SK-N-SH (cell line): ENCODE data around the gene ADORA2A. TPM values are rescaled to one million over a fixed set of nuclear protein-coding genes. Genes with fewer than 3 reads are reported as not detected.

ENCODE experiments used
- CTCF ChIA-PET: fragments of 300-600, 350-600 bp; formaldehyde crosslinking; extraction: SDS; loops from one replicate; lab custom pipeline; 2021; lab: Yijun Ruan, JAX
- POLR2A ChIA-PET: fragments of 350-600 bp; sonication (Branson Sonifier 250); formaldehyde crosslinking; extraction: SDS; loops from one replicate; lab custom pipeline; 2020; ENCODE audit warnings: antibody characterized with exemption, inconsistent platforms; lab: Yijun Ruan, JAX
- DNase-seq: peaks from one replicate; pipeline ENCODE4 v3.0.0; 2012
- H2AFZ ChIP-seq: fragments of 200-600 bp; sonication (generic); 2 replicates; pipeline ENCODE4 v1.8.1; 2016; ENCODE audit warnings: antibody characterized with exemption, mild to moderate bottlenecking, low read depth
- H3F3A ChIP-seq: fragments of 200-600 bp; sonication (generic); replicated peaks from 2 replicates; pipeline ENCODE3; 2016; ENCODE audit warnings: antibody characterized with exemption, mild to moderate bottlenecking; ENCODE audit not compliant: insufficient read depth
- H3K27ac ChIP-seq, 2 experiments: fragments of 200-500 bp in 1 of 2; fragments of 200-600 bp in 1 of 2; sonication (Bioruptor generic) in 1 of 2; sonication (generic), shearing (Covaris generic) in 1 of 2; 2 replicates each; pipeline versions ENCODE4 v1.5.1 to v1.6.1; 2014 to 2016; ENCODE audit warnings: low read depth in 2 of 2, inconsistent platforms in 1 of 2, low read length in 1 of 2, mild to moderate bottlenecking in 1 of 2, mixed read lengths in 1 of 2
- H3K27me3 ChIP-seq: fragments of 200-600 bp; sonication (generic), shearing (Covaris generic); 2 replicates; pipeline ENCODE4 v1.6.1; 2016; ENCODE audit warnings: mixed run types; ENCODE audit not compliant: insufficient read depth
- H3K36me3 ChIP-seq, 2 experiments: fragments of 200-500 bp in 1 of 2; fragments of 200-600 bp in 1 of 2; sonication (Bioruptor generic) in 1 of 2; sonication (generic) in 1 of 2; replicated peaks in 1 of 2; 2 replicates each; pipeline versions ENCODE3 to v1.5.1; 2014 to 2016; ENCODE audit warnings: low read length in 1 of 2, mild to moderate bottlenecking in 1 of 2; ENCODE audit not compliant: insufficient read depth in 2 of 2, control insufficient read depth in 1 of 2
- H3K4me1 ChIP-seq, 2 experiments: fragments of 200-500 bp in 1 of 2; fragments of 200-600 bp in 1 of 2; sonication (Bioruptor generic) in 1 of 2; sonication (generic), shearing (Covaris generic) in 1 of 2; 2 replicates each; pipeline versions ENCODE4 v1.5.1 to v1.6.1; 2014 to 2016; ENCODE audit warnings: low read depth in 1 of 2, low read length in 1 of 2, mixed run types in 1 of 2; ENCODE audit not compliant: insufficient read depth in 2 of 2, control insufficient read depth in 1 of 2
- H3K4me2 ChIP-seq: fragments of 200-600 bp; sonication (generic), shearing (Covaris generic); 2 replicates; pipeline ENCODE4 v1.6.1; 2017; ENCODE audit warnings: mixed run types
- H3K4me3 ChIP-seq, 2 experiments: fragments of 200-500 bp in 1 of 2; fragments of 200-600 bp in 1 of 2; sonication (Bioruptor generic) in 1 of 2; sonication (generic), shearing (Covaris generic) in 1 of 2; 2 replicates each; pipeline versions ENCODE4 v1.5.1 to v1.8.1; 2014 to 2016; ENCODE audit warnings: low read depth in 2 of 2, inconsistent platforms in 1 of 2, low read length in 1 of 2, mild to moderate bottlenecking in 1 of 2, mixed read lengths in 1 of 2, moderate library complexity in 1 of 2
- H3K79me2 ChIP-seq: fragments of 200-600 bp; sonication (generic); 2 replicates; pipeline ENCODE4 v1.8.1; 2017; ENCODE audit warnings: mild to moderate bottlenecking; ENCODE audit not compliant: insufficient read depth
- H3K9ac ChIP-seq: fragments of 200-600 bp; sonication (generic); 2 replicates; pipeline ENCODE4 v1.6.1; 2017; ENCODE audit warnings: mixed run types
- H3K9me2 ChIP-seq: fragments of 200-600 bp; sonication (generic); 2 replicates; pipeline ENCODE4 v1.6.1; 2017; ENCODE audit warnings: mixed run types
- H3K9me3 ChIP-seq: fragments of 200-600 bp; sonication (generic); 2 replicates; pipeline ENCODE4 v1.6.1; 2017; ENCODE audit warnings: mixed run types, mild to moderate bottlenecking, moderate library complexity
- H4K20me1 ChIP-seq: fragments of 200-600 bp; sonication (generic); 2 replicates; pipeline ENCODE4 v1.6.1; 2017; ENCODE audit warnings: mild to moderate bottlenecking, mixed run types; ENCODE audit not compliant: insufficient read depth
- CHD2 ChIP-seq: fragments of 150-350 bp; IDR thresholded peaks from 2 replicates; pipeline ENCODE4 v1.6.1; 2018; ENCODE audit warnings: low read length; ENCODE audit not compliant: partially characterized antibody
- CTCF ChIP-seq: fragments of 200-600 bp; sonication (generic); IDR thresholded peaks from 2 replicates; pipeline ENCODE4 v1.6.1; 2017; ENCODE audit warnings: antibody characterized with exemption, mild to moderate bottlenecking, moderate library complexity
- EP300 ChIP-seq, 2 experiments: IDR thresholded peaks; 2 replicates each; pipeline versions ENCODE4 v1.4.0 to v1.6.1; 2012; ENCODE audit warnings: borderline replicate concordance in 1 of 2, low read depth in 1 of 2, low read length in 1 of 2
- FOXJ3 ChIP-seq: sonication (generic); formaldehyde crosslinking; IDR thresholded peaks from 2 replicates; pipeline ENCODE4 v1.5.1; 2020; ENCODE audit warnings: mild to moderate bottlenecking, missing genetic modification reagents
- FOXM1 ChIP-seq: IDR thresholded peaks from 2 replicates; pipeline ENCODE4 v1.4.0; 2012; ENCODE audit warnings: low read depth, mild to moderate bottlenecking
- GATA2 ChIP-seq: sonication (generic); formaldehyde crosslinking; IDR thresholded peaks from 2 replicates; pipeline ENCODE4 v1.5.0; 2020; ENCODE audit warnings: mild to moderate bottlenecking, missing genetic modification reagents
- IRF3 ChIP-seq: fragments of 150-350 bp; IDR thresholded peaks from 2 replicates; pipeline ENCODE4 v1.6.1; 2016; ENCODE audit warnings: mild to moderate bottlenecking, low read depth, low read length
- JUND ChIP-seq: IDR thresholded peaks from 2 replicates; pipeline ENCODE4 v1.4.0; 2012
- MAX ChIP-seq: IDR thresholded peaks from 2 replicates; pipeline ENCODE4 v1.4.0; 2012; ENCODE audit warnings: low read depth
- MEF2A ChIP-seq: IDR thresholded peaks from 2 replicates; pipeline ENCODE4 v1.4.0; 2012; ENCODE audit warnings: low read depth, borderline replicate concordance
- MXI1 ChIP-seq: IDR thresholded peaks from 2 replicates; pipeline ENCODE4 v1.6.1; 2012; ENCODE audit warnings: mild to moderate bottlenecking, low read depth, low read length, improper control_type of control experiment
- NFIC ChIP-seq: IDR thresholded peaks from 2 replicates; pipeline ENCODE4 v1.4.0; 2012; ENCODE audit warnings: borderline replicate concordance
- NRF1 ChIP-seq: IDR thresholded peaks from 2 replicates; pipeline ENCODE4 v1.6.1; 2012; ENCODE audit warnings: low read depth, mild to moderate bottlenecking, low read length
- POLR2AphosphoS5 ChIP-seq: IDR thresholded peaks from 2 replicates; pipeline ENCODE4 v1.6.1; 2012; ENCODE audit warnings: low read depth, low read length
- RAD21 ChIP-seq: IDR thresholded peaks from 2 replicates; pipeline ENCODE4 v1.6.1; 2012; ENCODE audit warnings: mild to moderate bottlenecking, low read length
- RCOR1 ChIP-seq: fragments of 150-350 bp; IDR thresholded peaks from 2 replicates; pipeline ENCODE4 v1.6.1; 2017; ENCODE audit warnings: antibody characterized with exemption, low read length
- REST ChIP-seq: IDR thresholded peaks from 2 replicates; pipeline ENCODE4 v1.6.1; 2012; ENCODE audit warnings: mild to moderate bottlenecking, low read depth, low read length, moderate library complexity
- RFX5 ChIP-seq: IDR thresholded peaks from 2 replicates; pipeline ENCODE4 v1.6.1; 2012; ENCODE audit warnings: mild to moderate bottlenecking, improper control_type of control experiment, low read length
- SIN3A ChIP-seq: IDR thresholded peaks from 2 replicates; pipeline ENCODE4 v1.6.1; 2012; ENCODE audit warnings: low read depth, mild to moderate bottlenecking, low read length, moderate library complexity, borderline replicate concordance
- SMC3 ChIP-seq: IDR thresholded peaks from 2 replicates; pipeline ENCODE4 v1.6.1; 2012; ENCODE audit warnings: low read depth, low read length, improper control_type of control experiment
- TCF12 ChIP-seq: IDR thresholded peaks from 2 replicates; pipeline ENCODE4 v1.4.0; 2012
- TEAD4 ChIP-seq: IDR thresholded peaks from 2 replicates; pipeline ENCODE4 v1.4.0; 2012; ENCODE audit warnings: mild to moderate bottlenecking, borderline replicate concordance; ENCODE audit not compliant: insufficient read depth
- USF1 ChIP-seq: IDR thresholded peaks from 2 replicates; pipeline ENCODE4 v1.4.0; 2012; ENCODE audit warnings: low read depth, borderline replicate concordance
- YY1 ChIP-seq: IDR thresholded peaks from 2 replicates; pipeline ENCODE4 v1.4.0; 2012; ENCODE audit warnings: low read depth, mild to moderate bottlenecking
- ZBTB33 ChIP-seq: IDR thresholded peaks from 2 replicates; pipeline ENCODE4 v1.4.0; 2012; ENCODE audit warnings: low read depth, borderline replicate concordance
- WGBS: methylation state at CpG from one replicate; pipeline ENCODE4 v1.1.6; 2017; ENCODE audit warnings: low lambda C conversion rate; 5-methylcytosine and 5-hydroxymethylcytosine counted together
- polyA plus RNA-seq, 3 experiments: library from polyadenylated mRNA; depleted of rRNA; stranded (reverse); fragments of >200 nt; gene quantifications; 2 replicates each; pipeline ENCODE4 v1.2.3, GENCODE V29; 2012

ADORA2A gene
- polyA plus RNA-seq, 1 of the 3 experiments (the other 2 are of a cell fraction), result 9.3 TPM

GRCh38 chr22:24450610-24451009 is 23.2 kb downstream of the ADORA2A start:
- 0 out of 2 replicates have a peak, but pooled peaks cover 5% of the 10 kb centered on the region for H3K9me3 ChIP-seq
- no peak overlapping the region for H3K4me2 ChIP-seq
- H3K4me1 ChIP-seq, result peaks cover 21 to 49% of the 10 kb centered on the region in 2 experiments
- no peaks in the 10 kb centered on the region for H3K79me2 ChIP-seq
- TF ChIP-seq MAX (no peak), GATA2 (peak; percentile 70), TCF12 (peak; percentile 64; the same call in 1 of the 2 replicates), MEF2A (no peak), NRF1 (no peak), IRF3 (no peak), CHD2 (peak; percentile 91), POLR2AphosphoS5 (no peak), FOXM1 (no peak), EP300 (IDR thresholded peaks at IDR 0.05; ENCODE audit: borderline replicate concordance in 1 of 2, low read depth in 1 of 2, low read length in 1 of 2) (peak in 1 of 2 experiments; percentile 94; a peak in 2 of 4 replicates), USF1 (no peak), TEAD4 (no peak), JUND (no peak), RFX5 (no peak; the same call in 1 of the 2 replicates), YY1 (no peak), REST (no peak), RAD21 (peak; percentile 29; the same call in 1 of the 2 replicates), RCOR1 (peak; percentile 93), ZBTB33 (no peak), NFIC (no peak), CTCF (no peak), FOXJ3 (peak; percentile 90), MXI1 (peak; percentile 71), SIN3A (no peak), SMC3 (peak; percentile 10; the same call in 1 of the 2 replicates)
- TF ChIP-seq, all 33 proteins: peak for 9
- Histone ChIP-seq H3K9ac (no peak overlapping the region), H4K20me1 (no peaks in the 10 kb centered on the region), H3K4me3 (no peak overlapping the region), H3K36me3 (no peaks in the 10 kb centered on the region), H3K27ac (peak overlapping the region in 1 of 2 experiments; percentile 99; a peak in 3 of 4 replicates), H3F3A (no peaks in the 10 kb centered on the region), H2AFZ (no peak overlapping the region), H3K27me3 (no peaks in the 10 kb centered on the region), H3K9me2 (no peaks in the 10 kb centered on the region)
- CTCF ChIA-PET, result interaction anchor here (0.9 to 3.0 kb wide), 3 partner anchors 12 to 44 kb away, joined by 3 to 11 read pairs (median 4); no protein-coding TSS in a partner anchor
- POLR2A ChIA-PET, result interaction anchor here (0.9 to 1.3 kb wide), 4 partner anchors 9 to 30 kb away, joined by 3 to 5 read pairs (median 4); no protein-coding TSS in a partner anchor
- DNase-seq, result peak; percentile 82
- 24% methylated on average over 1 of the region's 1 CpG for WGBS
